Heart left ventricle (tissue), 16 donors: ENCODE data around the gene TLK1. TPM values are rescaled to one million over a fixed set of nuclear protein-coding genes. Genes with fewer than 3 reads are reported as not detected.

Experiments used
- ATAC-seq, 4 donors: fragments of 200-7000 bp; cut with Tn5 transposase; one replicate each; pipeline ENCODE4 v1.9.1; 2020 to 2022; ENCODE audit warnings: moderate library complexity in 4 of 4, mild to moderate bottlenecking in 3 of 4, moderate number of reproducible peaks in 1 of 4
- DNase-seq, 5 donors: peaks; one replicate each; pipeline ENCODE4 v3.0.0-alpha.2; 2020
- H3K27ac ChIP-seq, 12 donors: fragments of 200-600 bp; sonication (generic) in 4 of 12; one replicate each; pipeline versions ENCODE4 v1.5.0 to v1.8.0; 2016 to 2022; ENCODE audit warnings: mild to moderate bottlenecking in 2 of 12
- H3K27me3 ChIP-seq, 9 donors: fragments of 200-600 bp; sonication (generic) in 2 of 9; one replicate each; pipeline versions ENCODE4 v1.5.1 to v1.8.0; 2016 to 2022; ENCODE audit warnings: mild to moderate bottlenecking in 3 of 9
- H3K36me3 ChIP-seq, 9 donors: fragments of 200-600 bp; sonication (generic) in 2 of 9; one replicate each; pipeline versions ENCODE4 v1.5.0 to v1.8.0; 2018 to 2022; ENCODE audit warnings: mild to moderate bottlenecking in 2 of 9
- H3K4me1 ChIP-seq, 12 donors: fragments of 200-600 bp; sonication (generic) in 4 of 12; one replicate each; pipeline versions ENCODE4 v1.5.0 to v1.8.0; 2016 to 2022; ENCODE audit warnings: mild to moderate bottlenecking in 3 of 12
- H3K4me3 ChIP-seq, 12 donors: fragments of 200-600 bp; sonication (generic) in 4 of 12; one replicate each; pipeline versions ENCODE4 v1.5.0 to v1.8.0; 2017 to 2022; ENCODE audit warnings: mild to moderate bottlenecking in 9 of 12, moderate library complexity in 4 of 12
- H3K9me3 ChIP-seq, 12 donors: fragments of 200-600 bp; sonication (generic) in 4 of 12; one replicate each; pipeline versions ENCODE4 v1.5.0 to v1.8.0; 2016 to 2022; ENCODE audit warnings: mild to moderate bottlenecking in 1 of 12
- CTCF ChIP-seq, 12 donors: fragments of 200-600 bp; sonication (generic) in 4 of 12; IDR thresholded peaks; one replicate each; pipeline versions ENCODE4 v1.5.0 to v1.8.0; 2018 to 2022; ENCODE audit warnings: antibody characterized with exemption in 12 of 12, mild to moderate bottlenecking in 5 of 12
- POLR2A ChIP-seq, 2 donors: fragments of 450-650 bp; IDR thresholded peaks; one replicate each; pipeline ENCODE4 v1.6.1; 2017; ENCODE audit warnings: antibody characterized with exemption in 2 of 2, mild to moderate bottlenecking in 2 of 2, moderate library complexity in 2 of 2
- WGBS, 4 donors: extraction: QIAGEN DNeasy Blood & Tissue Kit in 2 of 4; methylation state at CpG; one replicate each; pipeline versions ENCODE4 v1.1.5 to v1.1.7; 2013 to 2018; 5-methylcytosine and 5-hydroxymethylcytosine counted together
- intact Hi-C, 10 donors: fragments of 100-400 bp; cut with DNase I; formaldehyde crosslinking; loops; one replicate each; pipeline versions ENCODE4 v1.11.1 to v1.14.2; 2022
- polyA plus RNA-seq, 2 donors: library from polyadenylated mRNA; stranded (reverse); fragments of 200-250 nt; gene quantifications; one replicate each; pipeline ENCODE4 v1.2.3, GENCODE V29; 2013
- total RNA-seq, 9 donors: library from RNA; depleted of rRNA in 2 of 9; stranded (reverse); fragments of >200 nt in 2 of 9; fragmentation: NEBNext Ultra II Directional in 3 of 9; extraction: Animal tissue kit (Norgen Biotek cat#: 25700) in 3 of 9; gene quantifications; one replicate each; pipeline versions ENCODE4 v1.1.0 to v1.2.4, GENCODE V29; 2016 to 2023
- donor health status: ischemic (EF 13 %, LVEDD 7.1; RV severe dilation, severe dysfunction).
- donor health status: healthy with polysubstance abuse.
- donor health status: DM: no; HTN: yes; CAD: no.
- donor health status: DM: no; HTN: no; CAD: no.
- donor health status: ischemic (EF 25% LVEDD 6.9; RV normal size, moderate dysfunction).
- donor health status: ischemic (EF 25% LVEDD 5.7; RV mildly dilated, moderate dysfunction).
- donor health status: healthy.
- donor health status: DM: yes; HTN: yes; CAD: no.
- donor health status: ischemic (EF 35%, LVEDD 5.7; RV mildly dilated, moderate dysfunction).
- donor health status: nonischemic (EF 11% LVEDD 7.7; RV severe dilation, severe dysfunction).
- donor health status: DM: yes; HTN: yes; CAD: no.
- donor health status: PGD.
- donor health status: ischemic (EF 29% LVEDD 5.4; RV normal size, mild dysfunction).
- donor health status: nonischemic (EF 23%, LVEDD 6.1; RV moderate dilation, normal function).

Gene TLK1
- total and polyA plus RNA-seq, 11 donors = 7.2 to 41.4 (median 26.8) TPM

- ATAC-seq = no peak
- H3K4me1 ChIP-seq = peaks cover 0 to 40% (median 15%) of the 10 kb centered on the region in 12 donors
- no peak for TF ChIP-seq POLR2A (IDR thresholded peaks at IDR 0.05)
- TF ChIP-seq CTCF (IDR thresholded peaks at IDR 0.05) = no peak
- DNase-seq = no peak
- no peaks in the 10 kb centered on the region for H3K27me3 ChIP-seq
- no peak overlapping the region for H3K27ac ChIP-seq
- H3K36me3 ChIP-seq = peaks cover 0 to 6% (median 3%) of the 10 kb centered on the region in 9 donors
- H3K4me3 ChIP-seq = no peak overlapping the region
- 79 to 96% (median 82%) methylated on average over 5 to 6 of the region's 6 CpGs for WGBS, 4 donors
- intact Hi-C loops = no loop called here
- H3K9me3 ChIP-seq = no peaks in the 10 kb centered on the region
Measured at GRCh38 chr2:170943596-170943995, 217.1 kb downstream of the TLK1 start.

GRCh38 chr2:170943041-170943440, 217.7 kb downstream of the TLK1 start:
- no peak for ATAC-seq
- Histone ChIP-seq H3K4me1 (peaks cover 0 to 45% (median 15%) of the 10 kb centered on the region in 12 donors), H3K9me3 (no peaks in the 10 kb centered on the region), H3K27ac (no peak overlapping the region), H3K36me3 (peaks cover 0 to under 1% (median 0%) of the 10 kb centered on the region in 9 donors), H3K4me3 (no peak overlapping the region), H3K27me3 (no peaks in the 10 kb centered on the region)
- DNase-seq = no peak
- TF ChIP-seq CTCF (IDR thresholded peaks at IDR 0.05) = no peak
- no peak for TF ChIP-seq POLR2A (IDR thresholded peaks at IDR 0.05)
- WGBS, 4 donors = 77 to 95% (median 86%) methylated on average over 1 of the region's 1 CpG
- intact Hi-C loops = no loop called here

GRCh38 chr2:170942615-170943014, 218.1 kb downstream of the TLK1 start:
- Histone ChIP-seq H3K27ac (no peak overlapping the region), H3K4me1 (peaks cover 0 to 46% (median 15%) of the 10 kb centered on the region in 12 donors), H3K9me3 (no peaks in the 10 kb centered on the region), H3K27me3 (no peaks in the 10 kb centered on the region), H3K4me3 (no peak overlapping the region), H3K36me3 (peaks cover 0 to 2% (median 0%) of the 10 kb centered on the region in 9 donors)
- TF ChIP-seq POLR2A (IDR thresholded peaks at IDR 0.05) (no peak), CTCF (IDR thresholded peaks at IDR 0.05) (no peak)
- DNase-seq = no peak
- WGBS, 4 donors = 92 to 97% (median 96%) methylated on average over 4 of the region's 4 CpGs
- ATAC-seq = no peak
- intact Hi-C loops = no loop called here

Other genes starting within 250 kb of the TLK1 start
- gene GORASP2, start 231.6 kb downstream of the TLK1 start, total RNA-seq = 10 to 100 TPM; 47.5 to 76.1 (median 62.6) TPM
- 10 to 100 TPM; 24.5 to 84.9 TPM for gene GORASP2, start 231.6 kb downstream of the TLK1 start, polyA plus RNA-seq